NCI-H2107 treated with DMSO at 0.1 percent for 48 hours (cell line): Measurements from ENCODE around the gene RPS8.
A peak's percentile ranks its signal among the peaks of the same experiment; 100 is the strongest.
"Not testable (repeated sequence)": the region's sequence is repeated elsewhere in the genome, so short reads cannot be mapped to it uniquely, and the experiment has no call there.

ENCODE experiments used
- DNase-seq: peaks from one replicate; lab custom pipeline; 2025; ENCODE audit not compliant: unreplicated experiment; lab: John Stamatoyannopoulos, UW

RPS8 gene

DNA sequence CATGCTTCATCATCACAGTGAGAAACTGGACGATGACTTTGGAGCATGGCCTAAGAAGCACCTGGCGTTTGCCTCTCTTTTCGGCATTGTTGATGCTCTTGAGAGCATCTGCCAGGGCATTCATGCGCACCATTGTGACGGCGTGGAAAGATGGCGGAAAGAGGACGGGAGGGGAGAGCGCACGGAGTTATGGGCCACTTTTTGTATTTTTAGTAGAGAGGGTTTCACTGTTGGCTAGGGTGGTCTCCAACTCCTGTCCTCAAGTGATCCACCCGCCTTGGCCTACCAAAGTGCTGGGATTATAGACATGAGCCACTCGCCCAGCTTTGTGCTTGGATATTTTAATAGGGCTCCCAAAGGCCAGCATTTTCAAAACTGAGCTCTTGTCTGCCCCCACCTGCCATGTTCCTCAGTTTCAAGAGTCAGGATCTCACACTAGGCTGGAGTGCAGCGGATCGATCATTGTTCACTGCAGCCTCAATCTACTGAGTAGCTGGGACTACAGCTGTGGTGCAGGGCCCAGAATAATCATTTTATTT lies 5.3 kb downstream of the RPS8 start:
- no peak for DNase-seq

GRCh38 chr1:44783697-44784093 lies 8.4 kb downstream of the RPS8 start:
- no peak for DNase-seq

- DNase-seq: no peak
These were observed 9.0 kb downstream of the RPS8 start for GRCh38 chr1:44784094-44785028.

DNA sequence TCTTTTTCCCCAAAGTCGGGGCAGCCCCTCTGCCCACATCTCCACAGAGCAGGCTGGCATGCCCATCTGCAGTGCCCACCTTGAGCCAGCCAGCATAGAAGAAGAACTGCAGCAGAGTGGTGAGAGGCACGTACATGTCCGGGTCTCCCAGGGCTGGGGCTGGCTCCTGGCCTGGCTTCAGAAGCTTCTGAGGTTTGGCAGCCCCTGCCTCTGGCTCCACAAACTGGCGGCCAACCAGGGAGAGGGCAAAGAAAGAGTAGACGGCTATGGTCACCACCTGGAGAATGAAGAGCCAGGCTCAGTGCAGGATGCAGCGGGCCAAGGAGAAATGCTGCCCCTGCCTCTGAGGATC lies 9.7 kb downstream of the RPS8 start:
- DNase-seq: no peak

DNA sequence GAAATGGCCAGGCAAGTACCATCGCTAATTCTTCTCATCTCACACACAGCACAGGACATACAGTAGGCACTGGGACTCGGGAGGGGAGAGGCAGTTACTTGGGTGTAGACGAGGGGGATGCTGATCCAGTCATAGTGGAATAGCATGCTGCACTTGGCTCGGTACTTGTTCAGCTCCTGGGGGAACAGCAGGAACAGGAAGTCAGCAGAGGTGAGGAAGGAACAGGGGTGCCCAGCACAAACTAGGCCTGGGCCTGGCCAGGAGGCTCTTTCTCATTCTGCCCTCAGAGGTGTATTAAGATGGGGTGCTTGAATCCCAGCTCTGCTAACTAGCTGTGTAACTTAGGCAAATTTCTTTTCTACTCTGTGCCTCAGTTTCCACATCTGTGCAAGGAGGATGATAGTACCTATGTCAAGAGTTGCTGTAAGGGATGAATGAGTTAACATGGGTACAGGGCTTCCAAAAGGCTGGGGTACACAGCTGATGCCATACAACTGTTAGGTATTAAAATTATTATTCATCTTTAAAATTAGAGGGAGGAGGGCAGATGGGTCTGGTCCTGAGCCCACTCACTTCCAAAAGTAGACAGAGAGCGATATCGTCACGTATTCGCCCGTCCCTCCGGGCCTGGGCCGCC lies 10.3 kb downstream of the RPS8 start:
- DNase-seq: no peak

GRCh38 chr1:44786138-44786840 lies 10.9 kb downstream of the RPS8 start:
- DNase-seq: no peak

GRCh38 chr1:44786841-44787426 lies 11.6 kb downstream of the RPS8 start:
- DNase-seq: no peak

GRCh38 chr1:44787506-44787905 lies 12.2 kb downstream of the RPS8 start:
- no peak for DNase-seq

- no peak for DNase-seq
These were observed 12.9 kb downstream of the RPS8 start, which contains the start of gene BEST4 for GRCh38 chr1:44788120-44788860. Gene BEST4 (minus strand): TSS chr1:44788170. CDS start chr1:44787705, 465 bp downstream.

DNA sequence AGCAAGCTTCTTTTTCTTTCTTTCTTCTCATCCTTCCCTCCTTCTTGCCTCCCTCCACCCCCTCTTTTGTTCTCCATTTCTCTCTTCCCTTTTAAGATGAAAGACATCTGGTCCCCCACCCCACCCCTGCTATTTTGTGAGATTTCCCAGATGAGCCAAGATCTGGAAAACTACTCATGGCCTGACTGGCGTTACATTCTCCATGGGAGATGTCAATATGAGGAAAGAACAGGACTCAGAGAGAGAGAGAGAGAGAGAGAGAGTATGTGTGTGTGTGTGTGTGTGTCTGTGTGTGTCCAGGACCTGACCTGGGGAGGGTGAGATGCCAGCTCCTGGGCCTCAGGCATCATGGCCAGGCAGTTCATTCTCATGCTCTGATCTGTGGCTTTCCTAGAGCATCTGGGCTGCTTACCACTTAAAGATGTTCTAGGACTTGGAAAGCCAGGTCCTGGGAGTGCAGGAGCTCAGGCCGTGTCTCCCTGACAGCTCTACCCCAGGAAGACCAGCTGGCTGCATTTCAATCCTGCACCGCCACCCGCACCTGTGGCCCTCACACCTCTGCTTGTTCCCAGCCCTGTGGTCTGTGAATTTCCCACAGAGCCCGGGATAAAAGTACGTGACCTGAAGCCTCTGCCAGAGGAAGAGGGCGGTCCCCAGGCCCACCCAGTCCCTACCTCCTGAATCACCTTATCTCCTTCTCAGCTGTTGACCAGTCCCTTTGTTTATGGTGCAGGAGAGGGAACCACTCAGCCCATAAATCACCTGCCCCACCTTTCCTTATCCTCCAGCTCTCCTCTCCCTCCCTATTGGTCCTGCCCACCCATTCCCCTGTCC lies 15.8 kb downstream of the RPS8 start:
- DNase-seq: no peak

GRCh38 chr1:44792736-44793502 lies 17.6 kb downstream of the RPS8 start:
- no peak for DNase-seq

DNA sequence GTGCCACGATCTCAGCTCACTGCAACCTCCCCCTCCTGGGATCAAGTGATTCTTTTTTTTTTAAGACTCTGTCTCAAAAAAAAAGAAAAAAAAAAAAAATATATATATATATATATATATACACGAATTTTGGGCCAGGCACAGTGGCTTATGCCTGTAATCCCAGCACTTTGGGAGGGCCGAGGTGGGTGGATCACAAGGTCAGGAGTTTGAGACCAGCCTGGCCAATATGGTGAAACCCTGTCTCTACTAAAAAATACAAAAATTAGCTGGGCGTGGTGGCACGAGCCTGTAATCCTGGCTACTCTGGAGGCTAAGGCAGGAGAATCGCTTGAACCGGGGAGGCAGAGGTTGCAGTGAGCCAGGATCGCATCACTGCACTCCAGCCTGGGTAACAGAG lies 22.5 kb downstream of the RPS8 start:
- not testable (repeated sequence) for DNase-seq

GRCh38 chr1:44798481-44799365 lies 23.4 kb downstream of the RPS8 start:
- no peak for DNase-seq

DNA sequence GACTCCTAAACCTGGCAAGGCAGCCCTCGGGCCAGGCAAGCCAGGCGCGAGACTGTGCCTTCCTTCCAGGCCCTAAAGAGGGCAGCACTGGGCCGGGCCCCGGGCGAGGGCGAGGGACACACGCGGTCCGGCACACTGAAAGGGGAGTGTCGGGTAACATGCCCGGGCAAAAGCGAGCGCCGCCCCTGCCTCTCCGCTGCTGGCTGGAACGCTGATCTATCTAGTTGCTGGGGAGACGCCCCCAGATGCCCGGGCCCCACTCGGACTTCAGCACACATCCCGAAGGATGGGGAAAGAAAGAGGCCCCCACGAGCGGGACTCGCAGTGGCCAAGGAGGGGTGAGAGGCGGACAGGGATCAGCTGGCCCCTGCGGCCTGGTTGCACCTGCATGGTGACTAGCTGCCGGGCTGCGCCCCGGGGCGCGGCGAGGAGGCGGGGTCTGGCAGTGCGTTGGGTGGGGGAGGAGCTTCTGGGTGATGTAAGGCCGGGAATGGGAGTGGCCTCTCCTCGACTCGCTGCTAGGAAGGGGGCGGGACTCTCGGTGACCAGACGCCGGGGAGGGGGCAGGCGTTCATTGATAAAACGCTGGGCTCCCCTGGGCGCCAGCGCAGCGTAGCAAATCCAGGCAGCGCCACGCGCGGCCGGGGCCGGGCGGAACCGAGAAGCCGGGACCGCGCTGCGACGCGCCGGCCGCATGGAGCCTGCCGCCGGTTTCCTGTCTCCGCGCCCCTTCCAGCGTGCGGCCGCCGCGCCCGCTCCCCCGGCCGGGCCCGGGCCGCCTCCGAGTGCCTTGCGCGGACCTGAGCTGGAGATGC lies 24.6 kb downstream of the RPS8 start, which contains the start of gene PLK3:
Gene PLK3, plus strand, starts transcription at position 608 of the 815 bp plus-strand sequence. Its CDS starts 87 bp downstream, at position 695.
- DNase-seq: peak; percentile 96

DNA sequence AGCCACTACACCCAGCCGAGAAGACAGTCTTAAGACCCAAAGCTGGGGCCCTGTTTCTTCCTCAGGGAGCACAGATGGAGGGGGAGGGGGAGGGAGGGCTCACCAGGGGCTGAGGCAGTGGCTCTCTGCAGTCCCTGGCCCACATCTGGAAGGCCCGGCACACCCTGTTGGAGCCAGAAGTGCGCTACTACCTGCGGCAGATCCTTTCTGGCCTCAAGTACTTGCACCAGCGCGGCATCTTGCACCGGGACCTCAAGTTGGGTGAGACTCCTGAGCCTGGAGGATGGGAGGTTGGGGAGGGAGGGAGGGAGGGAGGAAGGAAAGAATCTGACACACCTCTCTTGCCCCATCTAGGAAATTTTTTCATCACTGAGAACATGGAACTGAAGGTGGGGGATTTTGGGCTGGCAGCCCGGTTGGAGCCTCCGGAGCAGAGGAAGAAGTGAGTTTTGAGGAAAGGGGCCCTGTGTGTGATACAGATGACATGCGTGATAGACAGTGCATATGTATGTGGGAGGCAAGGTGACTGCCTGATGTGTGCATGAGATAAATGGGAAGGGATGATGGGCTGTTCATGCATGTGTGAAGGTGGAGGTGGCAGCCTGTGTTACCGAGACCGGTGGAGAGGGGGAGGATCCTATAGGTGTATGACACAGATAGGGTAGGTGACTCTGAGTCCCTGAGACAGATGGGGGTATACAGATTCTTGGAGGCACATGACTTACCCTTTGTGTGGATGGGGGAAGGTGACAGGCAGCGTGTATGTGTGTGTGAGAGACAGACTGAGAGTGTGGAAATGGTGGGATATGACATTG lies 26.4 kb downstream of the RPS8 start:
- no peak for DNase-seq
